GM23338 (cell line): Measurements from ENCODE around the gene RNF220. TPM values are rescaled to one million over a fixed set of nuclear protein-coding genes. Genes with fewer than 3 reads are reported as not detected.

Experiments
- ATAC-seq: fragments of 200-7000 bp; cut with Tn5 transposase; 3 replicates; pipeline ENCODE4 v1.9.1; 2020
- DNase-seq: peaks from one replicate; pipeline ENCODE4 v3.0.0-alpha.2; 2015; ENCODE audit warnings: low spot score
- H2AFZ ChIP-seq: fragments of 200-600 bp; sonication (generic); 2 replicates; pipeline ENCODE4 v1.8.0; 2016; ENCODE audit warnings: antibody characterized with exemption, mild to moderate bottlenecking, moderate library complexity
- H3F3A ChIP-seq: fragments of 200-600 bp; sonication (generic); replicated peaks from 2 replicates; pipeline ENCODE4 v1.8.0; 2017; ENCODE audit warnings: antibody characterized with exemption, mixed run types, low read depth
- H3K27ac ChIP-seq: fragments of 200-600 bp; sonication (generic); 2 replicates; pipeline ENCODE4 v1.6.1; 2016; ENCODE audit warnings: low read depth
- H3K27me3 ChIP-seq: fragments of 200-600 bp; sonication (generic); 2 replicates; pipeline ENCODE4 v1.8.0; 2016; ENCODE audit warnings: mild to moderate bottlenecking, mixed run types, moderate library complexity; ENCODE audit not compliant: insufficient read depth
- H3K36me3 ChIP-seq: fragments of 200-600 bp; sonication (generic); 2 replicates; pipeline ENCODE4 v1.8.0; 2016; ENCODE audit warnings: mild to moderate bottlenecking; ENCODE audit not compliant: insufficient read depth
- H3K4me1 ChIP-seq: fragments of 200-600 bp; sonication (generic); 2 replicates; pipeline ENCODE4 v1.8.0; 2016; ENCODE audit warnings: mild to moderate bottlenecking, moderate library complexity; ENCODE audit not compliant: insufficient read depth
- H3K4me2 ChIP-seq: fragments of 200-600 bp; sonication (generic); 2 replicates; pipeline ENCODE4 v1.7.1; 2017; ENCODE audit warnings: mixed run types
- H3K4me3 ChIP-seq: fragments of 200-600 bp; sonication (generic); 2 replicates; pipeline ENCODE4 v1.6.1; 2016; ENCODE audit warnings: mixed run types
- H3K79me2 ChIP-seq: fragments of 200-600 bp; sonication (generic); replicated peaks from 2 replicates; pipeline ENCODE4 v1.8.0; 2017; ENCODE audit warnings: mild to moderate bottlenecking; ENCODE audit not compliant: insufficient read depth
- H3K9me2 ChIP-seq: fragments of 200-600 bp; sonication (generic); 2 replicates; pipeline ENCODE4 v1.8.0; 2017; ENCODE audit not compliant: insufficient read depth
- H4K20me1 ChIP-seq: fragments of 200-600 bp; sonication (generic); replicated peaks from 2 replicates; pipeline ENCODE4 v1.8.0; 2017; ENCODE audit warnings: mild to moderate bottlenecking; ENCODE audit not compliant: insufficient read depth
- H3K27ac Mint-ChIP-seq: 2 replicates; pipeline ENCODE4 v1.8.0; 2020; ENCODE audit warnings: inconsistent platforms, mild to moderate bottlenecking, moderate library complexity, mixed read lengths
- H3K27me3 Mint-ChIP-seq: 3 replicates; pipeline ENCODE4 v1.8.0; 2022; ENCODE audit warnings: low read depth, mild to moderate bottlenecking, moderate library complexity, mixed read lengths, inconsistent platforms; ENCODE audit not compliant: insufficient read depth, poor library complexity
- H3K36me3 Mint-ChIP-seq: 3 replicates; pipeline ENCODE4 v1.8.0; 2021; ENCODE audit warnings: low read depth, mild to moderate bottlenecking, inconsistent platforms, moderate library complexity, mixed read lengths
- H3K4me1 Mint-ChIP-seq: 3 replicates; pipeline ENCODE4 v1.8.0; 2020; ENCODE audit warnings: mild to moderate bottlenecking, inconsistent platforms, mixed read lengths
- H3K4me3 Mint-ChIP-seq: 3 replicates; pipeline ENCODE4 v1.8.0; 2021; ENCODE audit warnings: moderate library complexity, mild to moderate bottlenecking, inconsistent platforms, mixed read lengths
- H3K9me3 Mint-ChIP-seq: 3 replicates; pipeline ENCODE4 v1.8.0; 2020; ENCODE audit warnings: moderate library complexity, mild to moderate bottlenecking, inconsistent platforms, mixed read lengths
- CREB1 ChIP-seq: fragments of 250-450 bp; sonication (Bioruptor Pico); IDR thresholded peaks from 2 replicates; pipeline ENCODE4 v1.5.0; 2020; ENCODE audit warnings: low read depth, mild to moderate bottlenecking, moderate library complexity
- CTCF ChIP-seq, 2 experiments: fragments of 200-600 bp in 1 of 2; sonication (generic) in 1 of 2; conservative IDR thresholded peaks; 2 replicates each; pipeline versions ENCODE4 v1.5.1 to v1.6.1; 2016 to 2017; ENCODE audit warnings: antibody characterized with exemption in 2 of 2, low read depth in 2 of 2, mild to moderate bottlenecking in 2 of 2, moderate library complexity in 1 of 2
- ETS1 ChIP-seq: IDR thresholded peaks from 2 replicates; pipeline ENCODE4 v1.6.1; 2016; ENCODE audit warnings: antibody characterized with exemption
- EZH2 ChIP-seq: fragments of 200-600 bp; sonication (generic); IDR thresholded peaks from one replicate; pipeline ENCODE4 v1.8.0; 2017; ENCODE audit warnings: antibody characterized with exemption, mild to moderate bottlenecking, low read depth; ENCODE audit not compliant: unreplicated experiment
- EZH2phosphoT487 ChIP-seq: fragments of 200-600 bp; sonication (generic); IDR thresholded peaks from one replicate; pipeline ENCODE4 v1.8.1; 2018; ENCODE audit warnings: antibody characterized with exemption; ENCODE audit not compliant: unreplicated experiment
- JUNB ChIP-seq: IDR thresholded peaks from one replicate; pipeline ENCODE4 v1.6.1; 2016; ENCODE audit warnings: antibody characterized with exemption; ENCODE audit not compliant: unreplicated experiment
- NANOG ChIP-seq: IDR thresholded peaks from 2 replicates; pipeline ENCODE4 v1.6.1; 2016; ENCODE audit warnings: antibody characterized with exemption, borderline replicate concordance
- POLR2AphosphoS5 ChIP-seq: IDR thresholded peaks from 2 replicates; pipeline ENCODE4 v1.6.1; 2016; ENCODE audit warnings: antibody characterized with exemption, low read depth
- REST ChIP-seq: IDR thresholded peaks from one replicate; pipeline ENCODE4 v1.6.1; 2018; ENCODE audit warnings: antibody characterized with exemption; ENCODE audit not compliant: unreplicated experiment
- STAT1 ChIP-seq: IDR thresholded peaks from one replicate; pipeline ENCODE4 v1.6.1; 2016; ENCODE audit warnings: antibody characterized with exemption; ENCODE audit not compliant: unreplicated experiment
- ZNF114 ChIP-seq: fragments of 250-450 bp; sonication (Bioruptor Pico); IDR thresholded peaks from 2 replicates; pipeline ENCODE4 v1.5.0; 2020; ENCODE audit warnings: mild to moderate bottlenecking, moderate library complexity
- ZNF331 ChIP-seq: fragments of 250-450 bp; sonication (Bioruptor Pico); IDR thresholded peaks from 2 replicates; pipeline ENCODE4 v1.5.0; 2020; ENCODE audit warnings: low read depth, mild to moderate bottlenecking, moderate library complexity
- ZNF462 ChIP-seq: fragments of 250-450 bp; sonication (Bioruptor Pico); IDR thresholded peaks from 2 replicates; pipeline ENCODE4 v1.5.0; 2020; ENCODE audit warnings: mild to moderate bottlenecking, moderate library complexity
- polyA plus RNA-seq: library from polyadenylated mRNA; unstranded; fragments of >200 nt; fragmentation: Nextera tagmentation; extraction: Ambion mirVana; gene quantifications from 2 replicates; pipeline ENCODE4 v1.2.1, GENCODE V29; 2016
- total RNA-seq: library from RNA; depleted of rRNA; stranded (reverse); fragments of >200 nt; shearing (Covaris generic); gene quantifications from 2 replicates; pipeline ENCODE4 v1.2.3, GENCODE V29; 2014

The RNF220 gene
- total and polyA plus RNA-seq, 2 experiments from 2014 or later, result 72.8 to 168 TPM

GRCh38 chr1:44643721-44644334, 238.8 kb downstream of the RNF220 start:
- Mint-ChIP-seq H3K9me3 (no peaks in the 10 kb centered on the region; the same call in 2 of the 3 replicates), H3K27ac (no peak overlapping the region), H3K4me3 (no peak overlapping the region), H3K27me3 (peaks cover 4% of the 10 kb centered on the region), H3K36me3 (peaks cover 72% of the 10 kb centered on the region), H3K4me1 (peaks cover 2% of the 10 kb centered on the region; the same call in 2 of the 3 replicates)
- peaks cover 6% of the 10 kb centered on the region for H4K20me1 ChIP-seq
- no peaks in the 10 kb centered on the region for H3K4me1 ChIP-seq
- no peaks in the 10 kb centered on the region for H3K27me3 ChIP-seq
- no peak overlapping the region for H3K4me3 ChIP-seq
- no peak overlapping the region for H3K27ac ChIP-seq
- ATAC-seq (no peak), DNase-seq (no peak)
- no peak for TF ChIP-seq ZNF462
- TF ChIP-seq ZNF114 (CRISPR knock-in tag), result no peak
- no peak for TF ChIP-seq STAT1
- no peak for TF ChIP-seq POLR2AphosphoS5
- no peak for TF ChIP-seq EZH2phosphoT487
- no peak for TF ChIP-seq ETS1
- TF ChIP-seq ZNF331, result no peak
- no peak for TF ChIP-seq NANOG
- no peak for TF ChIP-seq REST
- TF ChIP-seq CTCF (conservative IDR thresholded peaks at IDR 0.05; ENCODE audit: low read depth in 2 of 2), result no peak
- no peak for TF ChIP-seq CREB1
- TF ChIP-seq JUNB, result no peak
- TF ChIP-seq EZH2, result no peak
- no peak overlapping the region for H3K4me2 ChIP-seq
- no peaks in the 10 kb centered on the region for H3K79me2 ChIP-seq
- peaks cover 15% of the 10 kb centered on the region for H3K36me3 ChIP-seq
- H2AFZ ChIP-seq, result no peak overlapping the region
- H3F3A ChIP-seq, result no peaks in the 10 kb centered on the region; the same call in 1 of the 2 replicates
- no peaks in the 10 kb centered on the region for H3K9me2 ChIP-seq
